H9 (cell line): Measurements from ENCODE around the gene RBMS3. TPM values are rescaled to one million over a fixed set of nuclear protein-coding genes. Genes with fewer than 3 reads are reported as not detected.

Experiments
- DNase-seq: peaks from one replicate; pipeline ENCODE4 v3.0.0-alpha.2; 2017
- H2AFZ ChIP-seq: one replicate; pipeline ENCODE4 v1.6.1; 2013; ENCODE audit warnings: mild to moderate bottlenecking, low read length, control low read depth, moderate library complexity
- H2AK5ac ChIP-seq: 2 replicates; pipeline ENCODE4 v1.6.1; 2013; ENCODE audit warnings: low read length, control low read depth, mixed read lengths; ENCODE audit not compliant: insufficient read length
- H2BK120ac ChIP-seq: one replicate; pipeline ENCODE4 v1.6.1; 2013; ENCODE audit warnings: low read depth, mild to moderate bottlenecking, low read length, control low read depth, inconsistent platforms; ENCODE audit not compliant: poor library complexity, severe bottlenecking
- H2BK12ac ChIP-seq: 2 replicates; pipeline ENCODE4 v1.6.1; 2013; ENCODE audit warnings: low read length, control low read depth, mixed read lengths, low read depth; ENCODE audit not compliant: insufficient read length
- H2BK15ac ChIP-seq: 2 replicates; pipeline ENCODE4 v1.6.1; 2013; ENCODE audit warnings: low read depth, low read length, control low read depth
- H2BK20ac ChIP-seq: one replicate; pipeline ENCODE4 v1.6.1; 2013; ENCODE audit warnings: low read depth, mild to moderate bottlenecking, low read length, control low read depth, inconsistent platforms; ENCODE audit not compliant: poor library complexity, severe bottlenecking
- H2BK5ac ChIP-seq: 2 replicates; pipeline ENCODE4 v1.6.1; 2013; ENCODE audit warnings: low read length, control low read depth, mixed read lengths; ENCODE audit not compliant: insufficient read length
- H3K14ac ChIP-seq: 2 replicates; pipeline ENCODE4 v1.6.1; 2013; ENCODE audit warnings: low read length, control low read depth; ENCODE audit not compliant: insufficient read depth
- H3K18ac ChIP-seq: 2 replicates; pipeline ENCODE4 v1.6.1; 2013; ENCODE audit warnings: low read depth, mild to moderate bottlenecking, mixed read lengths, low read length, control low read depth; ENCODE audit not compliant: insufficient read length
- H3K23ac ChIP-seq: 2 replicates; pipeline ENCODE4 v1.6.1; 2013; ENCODE audit warnings: low read length, control low read depth, mixed read lengths, low read depth; ENCODE audit not compliant: insufficient read length
- H3K23me2 ChIP-seq: 2 replicates; pipeline ENCODE4 v1.6.1; 2013; ENCODE audit warnings: low read depth, mild to moderate bottlenecking, mixed read lengths, low read length, control low read depth; ENCODE audit not compliant: insufficient read length, poor library complexity, severe bottlenecking
- H3K27ac ChIP-seq: 2 replicates; pipeline ENCODE4 v1.5.1; 2013; ENCODE audit warnings: low read length, control low read depth, mixed read lengths, low read depth; ENCODE audit not compliant: insufficient read length
- H3K27me3 ChIP-seq: 2 replicates; pipeline ENCODE4 v1.6.1; 2013; ENCODE audit warnings: low read length, control low read depth, inconsistent platforms; ENCODE audit not compliant: insufficient read depth
- H3K4ac ChIP-seq: 2 replicates; pipeline ENCODE4 v1.6.1; 2013; ENCODE audit warnings: low read depth, mild to moderate bottlenecking, control low read depth, inconsistent platforms, low read length, moderate library complexity
- H3K4me1 ChIP-seq: 2 replicates; pipeline ENCODE4 v1.6.1; 2013; ENCODE audit warnings: low read length, control low read depth, inconsistent platforms; ENCODE audit not compliant: insufficient read depth
- H3K4me2 ChIP-seq: 2 replicates; pipeline ENCODE4 v1.6.1; 2013; ENCODE audit warnings: low read length, control low read depth, mixed read lengths; ENCODE audit not compliant: insufficient read length, insufficient read depth
- H3K56ac ChIP-seq: 2 replicates; pipeline ENCODE4 v1.6.1; 2013; ENCODE audit warnings: low read depth, mild to moderate bottlenecking, mixed read lengths, low read length, control low read depth; ENCODE audit not compliant: insufficient read length
- H3K79me1 ChIP-seq: 2 replicates; pipeline ENCODE4 v1.6.1; 2013; ENCODE audit warnings: low read depth, mild to moderate bottlenecking, moderate library complexity, low read length, control low read depth, inconsistent platforms; ENCODE audit not compliant: insufficient read depth, poor library complexity, severe bottlenecking
- H3K79me2 ChIP-seq: 2 replicates; pipeline ENCODE4 v1.6.1; 2013; ENCODE audit warnings: low read length, control low read depth, inconsistent platforms; ENCODE audit not compliant: insufficient read depth
- H3K9ac ChIP-seq: 2 replicates; pipeline ENCODE4 v1.6.1; 2013; ENCODE audit warnings: low read length, control low read depth, mixed read lengths; ENCODE audit not compliant: insufficient read length; ENCODE audit errors: extremely low read depth
- H3K9me3 ChIP-seq: one replicate; pipeline ENCODE4 v1.6.1; 2013; ENCODE audit warnings: low read depth, low read length, inconsistent platforms; ENCODE audit not compliant: control insufficient read depth
- H3T11ph ChIP-seq: one replicate; pipeline ENCODE4 v1.6.1; 2013; ENCODE audit warnings: mild to moderate bottlenecking, low read length, control low read depth, inconsistent platforms
- H4K20me1 ChIP-seq: one replicate; pipeline ENCODE4 v1.6.1; 2013; ENCODE audit not compliant: control insufficient read depth, insufficient read length, insufficient read depth
- H4K5ac ChIP-seq: 2 replicates; pipeline ENCODE4 v1.6.1; 2013; ENCODE audit warnings: low read depth, mild to moderate bottlenecking, mixed read lengths, low read length, control low read depth; ENCODE audit not compliant: insufficient read length
- H4K8ac ChIP-seq: replicated peaks from 2 replicates; pipeline ENCODE4 v1.6.1; 2013; ENCODE audit warnings: low read length, control low read depth, mixed read lengths, low read depth; ENCODE audit not compliant: insufficient read length
- H4K91ac ChIP-seq: 2 replicates; pipeline ENCODE4 v1.6.1; 2013; ENCODE audit warnings: low read depth, mild to moderate bottlenecking, moderate library complexity, mixed read lengths, low read length, control low read depth; ENCODE audit not compliant: insufficient read length
- H3K27ac Mint-ChIP-seq, 3 experiments: 2 replicates in 2 of 3; 3 replicates in 1 of 3; pipeline ENCODE4 v1.8.0; 2020 to 2021; ENCODE audit warnings: mixed read lengths in 3 of 3, mild to moderate bottlenecking in 1 of 3, moderate library complexity in 1 of 3
- H3K27me3 Mint-ChIP-seq: 2 replicates; pipeline ENCODE4 v1.8.0; 2021; ENCODE audit warnings: low read depth, mild to moderate bottlenecking, moderate library complexity, mixed read lengths
- H3K36me3 Mint-ChIP-seq, 3 experiments: 2 replicates in 2 of 3; 3 replicates in 1 of 3; pipeline ENCODE4 v1.8.0; 2020 to 2021; ENCODE audit warnings: low read depth in 3 of 3, mixed read lengths in 3 of 3; ENCODE audit not compliant: insufficient read depth in 1 of 3
- H3K4me1 Mint-ChIP-seq, 2 experiments: 2 replicates each; pipeline ENCODE4 v1.8.0; 2020; ENCODE audit warnings: mixed read lengths in 2 of 2
- H3K4me3 Mint-ChIP-seq, 2 experiments: 2 replicates in 1 of 2; 3 replicates in 1 of 2; pipeline ENCODE4 v1.8.0; 2020 to 2021; ENCODE audit warnings: mild to moderate bottlenecking in 2 of 2, mixed read lengths in 2 of 2, moderate library complexity in 1 of 2
- H3K9me3 Mint-ChIP-seq, 2 experiments: 2 replicates in 1 of 2; 3 replicates in 1 of 2; pipeline ENCODE4 v1.8.0; 2020; ENCODE audit warnings: mild to moderate bottlenecking in 2 of 2, mixed read lengths in 2 of 2, moderate library complexity in 1 of 2
- WGBS: extraction: QIAGEN DNeasy Blood & Tissue Kit; methylation state at CpG from one replicate; pipeline ENCODE4 v1.1.7; 2013; ENCODE audit warnings: missing lambda C conversion rate, low lambda C conversion rate, mixed read lengths; ENCODE audit not compliant: insufficient read length; ENCODE audit errors: extremely low coverage; 5-methylcytosine and 5-hydroxymethylcytosine counted together
- total RNA-seq: library from RNA; stranded (reverse); gene quantifications from 2 replicates; pipeline ENCODE4 v1.2.1, GENCODE V29; 2021
- TF ChIP-seq, protein P1 (sequence below): fragments of 200-600 bp; sonication (generic); conservative IDR thresholded peaks from 3 replicates; pipeline ENCODE4 v1.8.0; 2021; ENCODE audit warnings: antibody characterized with exemption, mild to moderate bottlenecking

RBMS3 gene
- total RNA-seq, 1 experiment from 2014 or later: 8.1 TPM

- Histone ChIP-seq H3K4me2 (no peak overlapping the region), H3K23me2 (no peaks in the 10 kb centered on the region), H3K4me1 (peaks cover 3% of the 10 kb centered on the region; the same call in 1 of the 2 replicates), H4K91ac (no peak overlapping the region), H3K27ac (no peak overlapping the region), H3K79me1 (no peaks in the 10 kb centered on the region), H4K20me1 (no peaks in the 10 kb centered on the region), H3K23ac (no peak overlapping the region), H3K56ac (no peak overlapping the region), H2BK5ac (no peak overlapping the region), H3K4ac (no peak overlapping the region), H3K18ac (no peak overlapping the region), H2BK20ac (no peak overlapping the region), H3T11ph (no peak overlapping the region), H3K79me2 (no peaks in the 10 kb centered on the region), H4K5ac (no peak overlapping the region), H3K14ac (no peak overlapping the region), H2BK120ac (no peak overlapping the region), H2BK12ac (no peak overlapping the region), H3K9ac (no peak overlapping the region), H3K9me3 (no peaks in the 10 kb centered on the region), H3K27me3 (no peaks in the 10 kb centered on the region), H2BK15ac (no peak overlapping the region), H2AK5ac (no peak overlapping the region), H4K8ac (no peak overlapping the region), H2AFZ (no peak overlapping the region)
- no CpG with 5 or more reads among the region's 1 CpG for WGBS
- no peaks in the 10 kb centered on the region for H3K27me3 Mint-ChIP-seq
- peaks cover 0 to 9% of the 10 kb centered on the region in 2 experiments; a peak in 2 of 4 replicates for H3K4me1 Mint-ChIP-seq
- no peaks in the 10 kb centered on the region for H3K9me3 Mint-ChIP-seq
- H3K4me3 Mint-ChIP-seq: no peak overlapping the region
- no peaks in the 10 kb centered on the region for H3K36me3 Mint-ChIP-seq
- H3K27ac Mint-ChIP-seq: no peak overlapping the region
- DNase-seq: no peak
- TF ChIP-seq, protein P1, sequence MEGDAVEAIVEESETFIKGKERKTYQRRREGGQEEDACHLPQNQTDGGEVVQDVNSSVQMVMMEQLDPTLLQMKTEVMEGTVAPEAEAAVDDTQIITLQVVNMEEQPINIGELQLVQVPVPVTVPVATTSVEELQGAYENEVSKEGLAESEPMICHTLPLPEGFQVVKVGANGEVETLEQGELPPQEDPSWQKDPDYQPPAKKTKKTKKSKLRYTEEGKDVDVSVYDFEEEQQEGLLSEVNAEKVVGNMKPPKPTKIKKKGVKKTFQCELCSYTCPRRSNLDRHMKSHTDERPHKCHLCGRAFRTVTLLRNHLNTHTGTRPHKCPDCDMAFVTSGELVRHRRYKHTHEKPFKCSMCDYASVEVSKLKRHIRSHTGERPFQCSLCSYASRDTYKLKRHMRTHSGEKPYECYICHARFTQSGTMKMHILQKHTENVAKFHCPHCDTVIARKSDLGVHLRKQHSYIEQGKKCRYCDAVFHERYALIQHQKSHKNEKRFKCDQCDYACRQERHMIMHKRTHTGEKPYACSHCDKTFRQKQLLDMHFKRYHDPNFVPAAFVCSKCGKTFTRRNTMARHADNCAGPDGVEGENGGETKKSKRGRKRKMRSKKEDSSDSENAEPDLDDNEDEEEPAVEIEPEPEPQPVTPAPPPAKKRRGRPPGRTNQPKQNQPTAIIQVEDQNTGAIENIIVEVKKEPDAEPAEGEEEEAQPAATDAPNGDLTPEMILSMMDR: no peak
Measured at GRCh38 chr3:29310865-29311264, 30.0 kb downstream of the RBMS3 start.
